Measurements from ENCODE around the gene ERV3-1. TPM values are rescaled to one million over a fixed set of nuclear protein-coding genes. Genes with fewer than 3 reads are reported as not detected.
"Not testable (repeated sequence)": the region's sequence is repeated elsewhere in the genome, so short reads cannot be mapped to it uniquely, and the experiment has no call there.

ERV3-1 gene
- total and polyA plus RNA-seq, 2 experiments from 2014 or later, result 6.4 to 8.1 TPM

DNA sequence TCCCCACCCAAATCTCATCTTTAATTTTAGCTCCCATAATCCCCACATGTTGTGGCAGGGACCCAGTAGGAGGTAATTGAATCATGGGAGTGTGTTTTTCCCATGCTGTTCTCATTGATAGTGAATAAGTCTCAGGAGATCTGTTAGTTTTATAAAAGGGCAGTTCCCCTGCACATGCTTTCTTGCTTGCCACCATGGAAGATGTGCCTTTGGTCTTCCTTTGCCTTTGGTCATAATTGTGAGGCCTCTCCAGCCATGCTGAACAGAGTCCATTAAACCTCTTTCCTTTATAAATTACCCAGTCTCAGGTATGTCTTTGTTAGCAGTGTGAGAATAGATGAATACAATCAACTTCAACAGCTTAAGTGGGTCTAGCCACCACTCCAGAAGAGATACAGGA is 18.5 kb upstream of the ERV3-1 start:
- H3K4me3 ChIP-seq; H3K9ac ChIP-seq; H3K4me2 ChIP-seq (ENCODE audit: unreplicated experiment); H4K20me1 ChIP-seq (ENCODE audit: insufficient read depth); H3K9me2 ChIP-seq (ENCODE audit: insufficient read depth); H3K27ac ChIP-seq; H3K4me1 ChIP-seq (ENCODE audit: insufficient read depth); H3F3A ChIP-seq (ENCODE audit: insufficient read depth); DNase-seq; H2AFZ ChIP-seq; H3K79me2 ChIP-seq (ENCODE audit: insufficient read depth); in situ Hi-C loops (cut with MboI); H3K9me3 ChIP-seq (ENCODE audit: low read depth); H3K27me3 ChIP-seq (replicated peaks; ENCODE audit: insufficient read depth); H3K36me3 ChIP-seq (ENCODE audit: low read depth): not testable (repeated sequence)

DNA sequence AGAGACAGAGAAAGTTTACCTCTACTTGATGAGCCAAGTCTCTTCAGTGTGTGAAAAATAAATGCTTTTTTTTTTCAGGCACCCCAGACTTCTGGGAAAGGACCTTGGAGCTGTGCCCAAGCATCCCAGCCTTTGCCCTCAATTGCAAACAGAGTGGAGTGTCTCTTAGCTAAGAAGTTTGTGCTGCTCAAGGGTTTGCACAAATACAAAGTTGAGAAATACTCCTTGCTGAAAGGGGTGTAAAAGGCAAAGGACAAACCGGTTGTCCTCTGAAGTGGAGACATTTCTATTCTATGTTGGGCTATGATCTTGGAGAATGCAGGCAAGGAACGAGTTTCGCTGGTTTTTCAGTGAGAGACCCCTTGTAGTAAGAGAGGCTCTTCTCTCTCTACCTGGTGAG is 14.5 kb upstream of the ERV3-1 start:
- H3K9ac ChIP-seq; H3F3A ChIP-seq (ENCODE audit: insufficient read depth); H4K20me1 ChIP-seq (ENCODE audit: insufficient read depth); H3K27me3 ChIP-seq (replicated peaks; ENCODE audit: insufficient read depth); H3K79me2 ChIP-seq (ENCODE audit: insufficient read depth); H3K9me2 ChIP-seq (ENCODE audit: insufficient read depth); H2AFZ ChIP-seq; H3K4me3 ChIP-seq; H3K27ac ChIP-seq; H3K9me3 ChIP-seq (ENCODE audit: low read depth); DNase-seq; H3K4me2 ChIP-seq (ENCODE audit: unreplicated experiment); in situ Hi-C loops (cut with MboI); H3K4me1 ChIP-seq (ENCODE audit: insufficient read depth); H3K36me3 ChIP-seq (ENCODE audit: low read depth): not testable (repeated sequence)
- WGBS, 2 experiments (ENCODE audit: low coverage in 1 of 2, low lambda C conversion rate in 2 of 2, missing lambda C conversion rate in 2 of 2), result 86 to 92% methylated on average over 2 of the region's 3 CpGs

DNA sequence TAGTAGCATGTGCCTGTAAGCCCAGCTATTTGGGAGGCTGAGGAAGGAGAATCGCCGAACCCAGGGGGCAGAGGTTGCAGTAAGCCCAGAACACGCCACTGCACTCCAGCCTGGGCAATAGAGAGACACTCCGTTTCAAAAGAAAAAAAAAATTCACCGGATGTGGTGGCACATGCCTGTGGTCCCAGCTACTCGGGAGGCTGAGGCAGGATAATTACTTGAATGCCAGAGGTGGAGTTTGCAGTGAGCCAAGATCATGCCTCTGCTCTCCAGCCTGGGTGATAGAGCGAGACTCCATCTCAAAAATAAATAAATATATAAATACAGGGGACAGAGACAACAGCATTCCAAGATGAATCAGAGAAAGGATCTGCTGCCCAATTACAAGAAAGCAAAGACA is 3.4 kb upstream of the ERV3-1 start:
- H4K20me1 ChIP-seq (ENCODE audit: insufficient read depth); in situ Hi-C loops (cut with MboI); H3K9me2 ChIP-seq (ENCODE audit: insufficient read depth); H3K9ac ChIP-seq; H3K4me1 ChIP-seq (ENCODE audit: insufficient read depth); H3K4me2 ChIP-seq (ENCODE audit: unreplicated experiment); H3K27ac ChIP-seq; H3F3A ChIP-seq (ENCODE audit: insufficient read depth); H3K36me3 ChIP-seq (ENCODE audit: low read depth); H3K9me3 ChIP-seq (ENCODE audit: low read depth); DNase-seq; H3K4me3 ChIP-seq; H3K27me3 ChIP-seq (replicated peaks; ENCODE audit: insufficient read depth); H2AFZ ChIP-seq: not testable (repeated sequence)
- H3K79me2 ChIP-seq (ENCODE audit: insufficient read depth), result peaks cover 14% of the 10 kb centered on the region
- WGBS, 2 experiments (ENCODE audit: low coverage in 1 of 2, low lambda C conversion rate in 2 of 2, missing lambda C conversion rate in 2 of 2), result 69 to 71% methylated on average over 6 to 7 of the region's 7 CpGs

DNA sequence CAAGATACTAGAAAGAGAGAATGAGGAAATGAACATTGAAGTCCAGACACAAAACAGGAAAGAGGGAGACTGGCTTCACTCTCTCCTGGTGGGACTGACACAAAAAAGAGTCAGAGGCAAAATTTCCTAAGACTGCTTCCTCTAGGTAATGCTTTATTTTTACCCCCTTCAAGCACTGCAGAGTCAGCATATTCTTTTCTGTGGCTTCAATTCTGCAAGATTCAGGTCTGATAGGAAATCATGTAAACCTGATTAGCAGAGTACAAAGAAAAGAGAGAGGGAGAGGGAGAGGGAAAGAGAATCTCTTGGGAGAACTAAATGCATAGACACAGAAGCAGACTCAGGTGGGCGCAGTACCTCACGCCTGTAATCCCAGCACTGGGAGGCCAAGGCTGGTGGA is 2.9 kb upstream of the ERV3-1 start:
- H3K4me2 ChIP-seq (ENCODE audit: unreplicated experiment); H3K9me2 ChIP-seq (ENCODE audit: insufficient read depth); DNase-seq; H3K9me3 ChIP-seq (ENCODE audit: low read depth); in situ Hi-C loops (cut with MboI); H2AFZ ChIP-seq; H3K36me3 ChIP-seq (ENCODE audit: low read depth); H4K20me1 ChIP-seq (ENCODE audit: insufficient read depth); H3K9ac ChIP-seq; H3K27ac ChIP-seq; H3K27me3 ChIP-seq (replicated peaks; ENCODE audit: insufficient read depth); H3F3A ChIP-seq (ENCODE audit: insufficient read depth); H3K4me1 ChIP-seq (ENCODE audit: insufficient read depth); H3K4me3 ChIP-seq: not testable (repeated sequence)
- H3K79me2 ChIP-seq (ENCODE audit: insufficient read depth), result peaks cover 19% of the 10 kb centered on the region
- 31 to 53% methylated on average over 2 of the region's 2 CpGs for WGBS, 2 experiments (ENCODE audit: low coverage in 1 of 2, low lambda C conversion rate in 2 of 2, missing lambda C conversion rate in 2 of 2)

DNA sequence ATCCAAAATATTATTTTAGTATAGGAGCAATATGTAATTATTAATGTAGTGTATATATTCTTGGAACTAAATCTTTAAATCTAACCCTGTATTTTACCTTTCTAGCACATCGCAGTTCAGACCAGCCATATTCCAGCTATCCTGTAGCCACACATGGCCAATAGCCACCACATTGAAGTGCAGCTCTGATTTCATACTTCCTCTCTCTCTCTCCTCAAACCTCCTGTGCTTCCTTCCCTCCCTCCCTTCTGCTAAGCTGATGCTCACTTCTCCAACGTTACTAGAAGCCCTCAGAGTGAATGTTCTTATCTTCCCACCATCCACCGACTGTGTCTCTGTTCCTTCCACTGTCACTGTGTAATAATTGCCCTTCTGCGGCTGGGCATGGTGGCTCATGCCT is 549 bp upstream of the ERV3-1 start:
- H3F3A ChIP-seq (ENCODE audit: insufficient read depth); H3K27me3 ChIP-seq (replicated peaks; ENCODE audit: insufficient read depth); in situ Hi-C loops (cut with MboI); H3K27ac ChIP-seq; H3K36me3 ChIP-seq (ENCODE audit: low read depth); H3K4me1 ChIP-seq (ENCODE audit: insufficient read depth); H3K9ac ChIP-seq; H3K9me2 ChIP-seq (ENCODE audit: insufficient read depth); H3K9me3 ChIP-seq (ENCODE audit: low read depth); H4K20me1 ChIP-seq (ENCODE audit: insufficient read depth): not testable (repeated sequence)
- H3K4me3 ChIP-seq, result peak overlapping the region; percentile 89; the same call in 1 of the 2 replicates
- H3K79me2 ChIP-seq (ENCODE audit: insufficient read depth), result peaks cover 42% of the 10 kb centered on the region
- DNase-seq, result peak; percentile 4
- peak overlapping the region; percentile 87 for H2AFZ ChIP-seq
- 51 to 54% methylated on average over 4 of the region's 4 CpGs for WGBS, 2 experiments (ENCODE audit: low coverage in 1 of 2, low lambda C conversion rate in 2 of 2, missing lambda C conversion rate in 2 of 2)
- peak overlapping the region; percentile 23 for H3K4me2 ChIP-seq (ENCODE audit: unreplicated experiment)

DNA sequence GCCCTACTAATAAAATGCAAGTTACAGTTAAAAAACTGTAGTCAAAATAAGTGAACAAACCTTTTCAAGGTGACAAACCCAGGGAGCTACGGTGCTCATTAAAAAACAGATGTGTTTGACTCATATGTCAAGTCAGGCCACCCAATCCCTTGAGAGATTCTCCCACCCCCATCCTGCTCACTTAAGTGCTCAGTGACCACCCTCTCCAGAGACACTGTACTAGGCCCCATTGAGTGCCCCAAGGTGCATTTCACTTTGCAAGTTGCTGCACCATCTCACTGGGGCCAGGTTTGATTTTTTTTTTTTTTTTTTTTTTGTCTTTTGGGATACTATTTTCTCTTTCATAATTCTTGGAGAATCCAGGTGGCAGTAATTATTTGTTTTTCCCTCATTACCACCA is 1.9 kb downstream of the ERV3-1 start:
- WGBS, 2 experiments (ENCODE audit: low coverage in 1 of 2, low lambda C conversion rate in 2 of 2, missing lambda C conversion rate in 2 of 2), result 52 to 65% methylated on average over 1 of the region's 1 CpG

More for the DNA sequence above, 1.9 kb downstream of the ERV3-1 start:
- no peaks in the 10 kb centered on the region for H3K9me3 ChIP-seq (ENCODE audit: low read depth)
- no peaks in the 10 kb centered on the region for H4K20me1 ChIP-seq (ENCODE audit: insufficient read depth)
- TF ChIP-seq EZH2 (IDR thresholded peaks at IDR 0.05; ENCODE audit: insufficient read depth, poor library complexity, severe bottlenecking), result no peak
- TF ChIP-seq EZH2phosphoT487 (IDR thresholded peaks at IDR 0.05; ENCODE audit: insufficient read depth, low read depth), result no peak
- no peak for DNase-seq
- H3K27ac ChIP-seq, result no peak overlapping the region
- H3F3A ChIP-seq (ENCODE audit: insufficient read depth), result no peaks in the 10 kb centered on the region
- peaks cover 60% of the 10 kb centered on the region for H3K79me2 ChIP-seq (ENCODE audit: insufficient read depth)
- no peak overlapping the region for H2AFZ ChIP-seq
- no peaks in the 10 kb centered on the region for H3K27me3 ChIP-seq (replicated peaks; ENCODE audit: insufficient read depth)
- in situ Hi-C loops (cut with MboI), result no loop called here
- H3K9me2 ChIP-seq (ENCODE audit: insufficient read depth), result no peaks in the 10 kb centered on the region
- H3K4me2 ChIP-seq (ENCODE audit: unreplicated experiment), result no peak overlapping the region
- peaks cover 9% of the 10 kb centered on the region for H3K4me1 ChIP-seq (ENCODE audit: insufficient read depth)
- H3K9ac ChIP-seq, result no peak overlapping the region
- H3K4me3 ChIP-seq, result no peak overlapping the region
- no peaks in the 10 kb centered on the region; the same call in 1 of the 2 replicates for H3K36me3 ChIP-seq (ENCODE audit: low read depth)
